ENCODE data around the gene IGFN1. TPM values are rescaled to one million over a fixed set of nuclear protein-coding genes. Genes with fewer than 3 reads are reported as not detected.

Gene IGFN1
- total RNA-seq, 3 donors from 2014 or later (not counting 1 experiment from before 2014, with no cell fraction given): not detected

GRCh38 chr1:201272799-201273198 lies 82.2 kb downstream of the IGFN1 start:
- H3K9me3 ChIP-seq (ENCODE audit: control insufficient read depth, insufficient read depth, low read length): no peaks in the 10 kb centered on the region
- H3K27ac Mint-ChIP-seq: no peak overlapping the region
- peaks cover 6 to 21% of the 10 kb centered on the region in 2 donors for H3K27me3 Mint-ChIP-seq (ENCODE audit: low read depth in 2 of 2)
- ATAC-seq (no peak), DNase-seq (no peak)
- no peak overlapping the region for H3K4me3 ChIP-seq (ENCODE audit: low read length)
- no peak for TF ChIP-seq CTCF (IDR thresholded peaks at IDR 0.05)
- intact Hi-C loops (cut with micrococcal nuclease): no loop called here
- H3K36me3 ChIP-seq (ENCODE audit: control insufficient read depth, insufficient read depth, low read length): no peaks in the 10 kb centered on the region
- H3K27me3 ChIP-seq (ENCODE audit: control insufficient read depth, insufficient read depth, low read length): no peaks in the 10 kb centered on the region
- no peaks in the 10 kb centered on the region for H3K9me3 Mint-ChIP-seq
- H3K36me3 Mint-ChIP-seq: no peaks in the 10 kb centered on the region
- H3K4me1 ChIP-seq (ENCODE audit: control insufficient read depth, insufficient read depth, low read length): no peaks in the 10 kb centered on the region
- 91% methylated on average over 10 of the region's 10 CpGs for WGBS (ENCODE audit: insufficient coverage)
- no peak overlapping the region for H3K27ac ChIP-seq (ENCODE audit: low read length)
- no peak overlapping the region for H3K4me3 Mint-ChIP-seq
- H3K4me1 Mint-ChIP-seq: no peaks in the 10 kb centered on the region

DNA sequence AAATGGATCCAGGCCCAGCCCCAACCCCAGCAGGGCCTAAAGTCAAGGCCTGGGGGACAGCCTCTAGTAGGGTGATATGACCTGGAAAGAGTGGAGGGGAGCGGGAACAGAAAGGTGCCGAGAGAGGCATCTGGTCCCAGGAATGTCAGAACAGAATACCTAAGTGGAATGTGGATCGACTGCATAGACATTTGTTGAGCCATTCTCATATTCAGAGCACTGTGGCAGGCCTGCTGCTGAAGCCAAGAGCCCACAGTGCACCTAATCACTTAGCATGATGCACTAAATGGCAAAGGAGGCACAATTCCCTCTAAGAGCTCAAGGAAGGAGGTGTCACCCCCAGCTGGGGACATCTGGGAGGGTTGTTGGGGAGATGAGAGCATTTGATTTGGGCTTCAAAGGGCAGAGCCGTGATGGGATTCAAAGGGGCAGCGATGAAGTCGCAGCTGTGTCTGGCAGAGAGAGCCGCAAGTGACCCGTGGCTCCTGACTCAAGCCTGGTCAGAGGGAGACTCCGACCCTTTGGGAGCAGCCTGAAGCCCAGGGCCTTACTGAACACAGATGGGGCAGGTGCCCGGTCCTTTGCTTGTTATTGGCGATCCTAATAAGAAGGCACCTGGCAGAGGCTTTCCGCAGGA lies 84.1 kb downstream of the IGFN1 start:
- H3K4me1 Mint-ChIP-seq: no peaks in the 10 kb centered on the region

DNA sequence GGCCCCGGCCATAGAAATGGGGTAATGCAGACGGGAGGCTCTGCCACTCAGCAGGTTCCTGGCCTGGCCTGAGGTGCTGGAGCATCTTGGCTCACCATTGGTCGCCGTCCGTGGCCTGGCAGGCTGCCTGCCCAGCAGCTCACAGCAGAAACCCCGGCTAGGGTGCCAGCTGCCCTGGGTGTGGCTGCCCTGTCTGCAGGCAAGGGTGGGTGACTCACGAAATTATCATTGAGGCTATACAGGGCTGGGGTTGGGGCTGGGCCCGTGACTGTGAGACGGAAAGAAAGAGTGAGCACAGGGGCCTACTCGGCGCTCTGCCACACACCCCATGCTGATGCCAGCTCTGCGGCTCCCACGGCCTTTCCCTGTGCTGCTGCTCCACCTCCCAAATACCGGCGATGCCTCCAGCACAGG lies 84.6 kb downstream of the IGFN1 start:
- no peak overlapping the region for H3K27ac Mint-ChIP-seq
- no peaks in the 10 kb centered on the region for H3K36me3 Mint-ChIP-seq
- H3K9me3 Mint-ChIP-seq: no peaks in the 10 kb centered on the region
- no peak for TF ChIP-seq CTCF (IDR thresholded peaks at IDR 0.05)
- no peaks in the 10 kb centered on the region for H3K36me3 ChIP-seq (ENCODE audit: control insufficient read depth, insufficient read depth, low read length)
- H3K4me3 Mint-ChIP-seq: no peak overlapping the region
- H3K4me3 ChIP-seq (ENCODE audit: low read length): no peak overlapping the region
- no peaks in the 10 kb centered on the region for H3K4me1 Mint-ChIP-seq
- no peaks in the 10 kb centered on the region for H3K27me3 ChIP-seq (ENCODE audit: control insufficient read depth, insufficient read depth, low read length)
- no peaks in the 10 kb centered on the region for H3K4me1 ChIP-seq (ENCODE audit: control insufficient read depth, insufficient read depth, low read length)
- intact Hi-C loops (cut with micrococcal nuclease): no loop called here
- no peak for ATAC-seq
- 89% methylated on average over 15 of the region's 15 CpGs for WGBS (ENCODE audit: insufficient coverage)
- peaks cover 3 to 4% of the 10 kb centered on the region in 2 donors for H3K27me3 Mint-ChIP-seq (ENCODE audit: low read depth in 2 of 2)
- DNase-seq: no peak
- no peak overlapping the region for H3K27ac ChIP-seq (ENCODE audit: low read length)
- no peaks in the 10 kb centered on the region for H3K9me3 ChIP-seq (ENCODE audit: control insufficient read depth, insufficient read depth, low read length)

More for the DNA sequence above, 84.1 kb downstream of the IGFN1 start:
- DNase-seq (no peak), ATAC-seq (no peak)
- H3K9me3 ChIP-seq (ENCODE audit: control insufficient read depth, insufficient read depth, low read length): no peaks in the 10 kb centered on the region
- no peaks in the 10 kb centered on the region for H3K36me3 ChIP-seq (ENCODE audit: control insufficient read depth, insufficient read depth, low read length)
- H3K27ac ChIP-seq (ENCODE audit: low read length): no peak overlapping the region
- no peak overlapping the region for H3K27ac Mint-ChIP-seq
- H3K4me1 ChIP-seq (ENCODE audit: control insufficient read depth, insufficient read depth, low read length): no peaks in the 10 kb centered on the region
- no peak overlapping the region for H3K4me3 Mint-ChIP-seq
- no peaks in the 10 kb centered on the region for H3K27me3 ChIP-seq (ENCODE audit: control insufficient read depth, insufficient read depth, low read length)
- no peaks in the 10 kb centered on the region for H3K36me3 Mint-ChIP-seq
- no peak overlapping the region for H3K4me3 ChIP-seq (ENCODE audit: low read length)
- H3K27me3 Mint-ChIP-seq (ENCODE audit: low read depth in 2 of 2): peaks cover 4 to 8% of the 10 kb centered on the region in 2 donors
- H3K9me3 Mint-ChIP-seq: no peaks in the 10 kb centered on the region
- intact Hi-C loops (cut with micrococcal nuclease): no loop called here
- no peak for TF ChIP-seq CTCF (IDR thresholded peaks at IDR 0.05)
- WGBS (ENCODE audit: insufficient coverage): 93% methylated on average over 12 of the region's 12 CpGs

GRCh38 chr1:201276891-201277290 lies 86.3 kb downstream of the IGFN1 start:
- Mint-ChIP-seq H3K27ac (no peak overlapping the region), H3K9me3 (no peaks in the 10 kb centered on the region), H3K27me3 (ENCODE audit: low read depth in 2 of 2) (peaks cover 6 to 12% of the 10 kb centered on the region in 2 donors), H3K4me1 (no peaks in the 10 kb centered on the region), H3K36me3 (no peaks in the 10 kb centered on the region), H3K4me3 (no peak overlapping the region)
- Histone ChIP-seq H3K4me3 (ENCODE audit: low read length) (no peak overlapping the region), H3K4me1 (ENCODE audit: control insufficient read depth, insufficient read depth, low read length) (no peaks in the 10 kb centered on the region), H3K27ac (ENCODE audit: low read length) (no peak overlapping the region), H3K9me3 (ENCODE audit: control insufficient read depth, insufficient read depth, low read length) (no peaks in the 10 kb centered on the region), H3K36me3 (ENCODE audit: control insufficient read depth, insufficient read depth, low read length) (no peaks in the 10 kb centered on the region), H3K27me3 (ENCODE audit: control insufficient read depth, insufficient read depth, low read length) (peaks cover 2% of the 10 kb centered on the region)
- no peak for DNase-seq
- TF ChIP-seq CTCF (IDR thresholded peaks at IDR 0.05): no peak
- 76% methylated on average over 4 of the region's 6 CpGs for WGBS (ENCODE audit: insufficient coverage)
- no peak for ATAC-seq
- intact Hi-C loops (cut with micrococcal nuclease): no loop called here
